AG04450 (cell line): ENCODE data around the gene GALNT6. TPM values are rescaled to one million over a fixed set of nuclear protein-coding genes. Genes with fewer than 3 reads are reported as not detected.
"Not testable (repeated sequence)": the region's sequence is repeated elsewhere in the genome, so short reads cannot be mapped to it uniquely, and the experiment has no call there.

Experiments
- CTCF ChIA-PET: fragments of 300-600, 350-600 bp; formaldehyde crosslinking; extraction: SDS; loops from one replicate; lab custom pipeline; 2022; ENCODE audit warnings: antibody characterized with exemption, inconsistent platforms; lab: Charles Lee
- POLR2A ChIA-PET: fragments of 350-600 bp; formaldehyde crosslinking; extraction: SDS; loops from one replicate; lab custom pipeline; 2021; ENCODE audit warnings: antibody characterized with exemption, inconsistent platforms; lab: Yijun Ruan, JAX
- DNase-seq: peaks from one replicate; pipeline ENCODE4 v3.0.0-alpha.2; 2011; ENCODE audit warnings: low read depth, low spot score
- H3K27ac ChIP-seq: one replicate; pipeline ENCODE4 v1.5.1; 2012; ENCODE audit warnings: low read depth, low read length, control low read depth
- H3K27me3 ChIP-seq: one replicate; pipeline ENCODE4 v1.6.0; 2012; ENCODE audit warnings: low read length; ENCODE audit not compliant: control insufficient read depth, insufficient read depth
- H3K4me3 ChIP-seq: 2 replicates; pipeline ENCODE4 v1.5.1; 2011; ENCODE audit warnings: mild to moderate bottlenecking, low read depth, low read length, control low read depth
- H3K9me3 ChIP-seq: 2 replicates; pipeline ENCODE4 v1.5.1; 2012; ENCODE audit warnings: low read length; ENCODE audit not compliant: control insufficient read depth, insufficient read depth
- CTCF ChIP-seq: IDR thresholded peaks from 2 replicates; pipeline ENCODE4 v1.5.1; 2011; ENCODE audit warnings: low read depth, low read length, control low read depth, inconsistent platforms
- polyA plus RNA-seq: library from polyadenylated mRNA; depleted of rRNA; stranded (reverse); fragments of >200 nt; gene quantifications from 2 replicates; pipeline ENCODE4 v1.2.3, GENCODE V29; 2011

Gene GALNT6
- polyA plus RNA-seq, 1 experiment = 31.1 TPM

DNA sequence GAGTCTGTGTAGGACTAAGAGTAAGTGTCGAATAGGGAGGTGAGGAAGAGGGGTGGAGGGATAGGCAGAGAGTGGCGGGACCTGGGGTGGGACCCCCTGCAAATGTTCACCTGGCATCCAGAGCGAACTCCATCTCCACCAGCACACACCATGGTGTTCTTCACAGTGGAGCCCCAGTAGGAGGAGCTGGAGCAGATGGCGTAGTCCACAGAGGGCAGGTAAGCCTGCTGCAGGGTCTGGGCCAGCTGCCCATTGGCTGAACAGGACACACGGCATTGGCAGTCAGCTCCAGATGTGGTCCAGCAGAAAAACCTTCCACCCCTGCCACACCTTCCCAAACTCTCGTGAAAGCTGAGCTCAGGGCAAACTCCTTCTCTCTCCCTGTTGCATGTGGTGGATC lies 51.5 kb downstream of the GALNT6 start:
- ChIA-PET CTCF (interaction anchor here (0.8 to 3.9 kb wide), 4 partner anchors 11 to 123 kb away, joined by 3 to 38 read pairs (median 12); partner anchors contain the start of gene POU6F1), POLR2A (interaction anchor here (0.6 kb wide), 1 partner anchor 848 kb away, joined by 3 read pairs; no protein-coding TSS in a partner anchor)
- Histone ChIP-seq H3K9me3 (no peaks in the 10 kb centered on the region), H3K27me3 (no peaks in the 10 kb centered on the region), H3K27ac (no peak overlapping the region), H3K4me3 (no peak overlapping the region)
- no peak for TF ChIP-seq CTCF
- no peak for DNase-seq

DNA sequence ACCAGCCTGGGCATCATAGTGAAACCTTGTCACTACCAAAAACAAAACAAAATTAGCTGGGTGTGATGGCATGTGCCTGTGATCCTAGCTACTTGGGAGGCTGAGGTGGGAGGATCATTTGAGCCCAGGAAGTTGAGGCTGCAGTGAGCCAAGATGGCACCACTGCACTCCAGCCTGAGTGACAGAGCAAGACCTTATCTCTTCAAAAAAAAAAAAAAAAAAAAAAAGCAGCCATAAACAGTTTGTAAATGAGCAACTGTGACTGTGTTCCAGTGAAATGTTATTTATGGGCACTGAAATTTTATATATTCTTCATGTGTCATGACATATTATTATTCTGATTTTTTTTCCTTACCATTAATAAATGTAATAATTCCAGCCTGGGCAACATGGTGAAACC lies 53.9 kb downstream of the GALNT6 start:
- DNase-seq, H3K27ac ChIP-seq, H3K9me3 ChIP-seq, POLR2A ChIA-PET, H3K4me3 ChIP-seq, H3K27me3 ChIP-seq: not testable (repeated sequence)
- CTCF ChIA-PET = interaction anchor here (0.7 to 0.9 kb wide), 2 partner anchors 15 to 16 kb away, joined by 3 to 6 read pairs; no protein-coding TSS in a partner anchor

DNA sequence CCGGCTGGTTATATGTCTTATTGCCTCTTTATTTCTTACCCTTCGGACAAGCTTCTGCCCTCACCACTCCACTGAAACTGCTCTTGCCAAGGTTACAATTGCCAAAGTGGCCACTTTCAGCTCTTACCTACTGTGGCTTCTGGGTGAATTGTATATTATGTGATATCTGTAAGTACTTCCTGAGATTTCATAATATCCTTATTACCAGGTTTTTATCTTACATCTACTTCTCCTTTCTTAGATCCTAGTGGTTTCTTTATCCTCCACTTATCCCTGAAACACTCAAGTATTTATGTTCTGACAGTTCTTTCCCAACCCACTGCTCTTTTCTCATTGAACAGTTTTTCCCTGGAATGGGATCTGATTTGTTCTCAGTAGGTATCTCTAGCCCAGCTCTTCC lies 55.3 kb downstream of the GALNT6 start:
- no peak for DNase-seq
- TF ChIP-seq CTCF = no peak
- CTCF ChIA-PET = no interaction called here
- Histone ChIP-seq H3K4me3 (no peak overlapping the region), H3K9me3 (no peaks in the 10 kb centered on the region), H3K27me3 (no peaks in the 10 kb centered on the region), H3K27ac (no peak overlapping the region)
- POLR2A ChIA-PET = interaction anchor here (0.6 kb wide), 2 partner anchors 252 to 253 kb away, joined by 3 to 4 read pairs; no protein-coding TSS in a partner anchor

GRCh38 chr12:51334764-51335163 lies 56.4 kb downstream of the GALNT6 start:
- POLR2A ChIA-PET = no interaction called here
- H3K27ac ChIP-seq = no peak overlapping the region
- H3K9me3 ChIP-seq = no peaks in the 10 kb centered on the region; the same call in 1 of the 2 replicates
- CTCF ChIA-PET = interaction anchor here (0.6 kb wide), 1 partner anchor 198 kb away, joined by 4 read pairs; no protein-coding TSS in a partner anchor
- DNase-seq = no peak
- no peak overlapping the region for H3K4me3 ChIP-seq
- H3K27me3 ChIP-seq = no peaks in the 10 kb centered on the region
- no peak for TF ChIP-seq CTCF

DNA sequence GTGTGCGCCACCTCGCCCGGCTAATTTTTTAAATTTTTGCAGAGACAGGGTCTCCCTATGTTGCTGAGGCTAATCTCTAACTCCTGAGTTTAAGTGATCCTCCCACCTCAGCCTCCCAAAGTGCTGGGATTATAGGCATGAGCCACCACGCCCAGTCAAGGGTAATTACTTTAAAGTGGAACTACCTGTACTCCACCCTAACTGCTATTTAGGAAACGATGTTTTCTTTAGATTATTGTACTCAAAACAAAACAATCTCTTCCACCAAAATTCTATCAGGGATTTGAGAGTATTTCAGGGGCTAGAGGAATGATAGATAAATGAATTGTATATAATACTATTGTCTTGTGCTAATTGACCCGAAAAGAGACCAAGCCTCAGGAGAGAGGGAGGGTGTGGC lies 57.7 kb downstream of the GALNT6 start:
- DNase-seq = no peak
- ChIA-PET CTCF (interaction anchor here (4.3 kb wide), 1 partner anchor 7 kb away, joined by 31 read pairs; no protein-coding TSS in a partner anchor), POLR2A (no interaction called here)
- no peak overlapping the region for H3K27ac ChIP-seq
- no peaks in the 10 kb centered on the region; the same call in 1 of the 2 replicates for H3K9me3 ChIP-seq
- H3K27me3 ChIP-seq = no peaks in the 10 kb centered on the region
- H3K4me3 ChIP-seq = no peak overlapping the region
- TF ChIP-seq CTCF = no peak
